Measurements from ENCODE around the gene CAMK1D. TPM values are rescaled to one million over a fixed set of nuclear protein-coding genes. Genes with fewer than 3 reads are reported as not detected.

Gene CAMK1D
- polyA plus RNA-seq, 1 of the 3 experiments (the other 2 are of a cell fraction), result 4.1 TPM

GRCh38 chr10:12364559-12364958 is 15.2 kb downstream of the CAMK1D start:
- TF ChIP-seq TEAD4 (IDR thresholded peaks at IDR 0.05; ENCODE audit: borderline replicate concordance, insufficient read depth) (no peak), SIN3A (IDR thresholded peaks at IDR 0.05; ENCODE audit: borderline replicate concordance, low read depth, low read length) (no peak), GABPA (IDR thresholded peaks at IDR 0.05; ENCODE audit: low read depth) (no peak), GATA2 (CRISPR knock-in tag; IDR thresholded peaks at IDR 0.05) (no peak), REST (IDR thresholded peaks at IDR 0.05; ENCODE audit: low read depth, low read length) (no peak), MEF2A (IDR thresholded peaks at IDR 0.05; ENCODE audit: borderline replicate concordance, low read depth) (no peak), CTCF (IDR thresholded peaks at IDR 0.05) (no peak), SMC3 (IDR thresholded peaks at IDR 0.05; ENCODE audit: low read depth, low read length) (no peak), IRF3 (IDR thresholded peaks at IDR 0.05; ENCODE audit: low read depth, low read length) (no peak), EZH2phosphoT487 (IDR thresholded peaks at IDR 0.05; ENCODE audit: borderline replicate concordance, low read depth) (no peak), FOXM1 (IDR thresholded peaks at IDR 0.05; ENCODE audit: low read depth) (no peak), USF2 (IDR thresholded peaks at IDR 0.05; ENCODE audit: borderline replicate concordance, low read depth, low read length) (no peak), TAF1 (IDR thresholded peaks at IDR 0.05; ENCODE audit: borderline replicate concordance, low read depth, low read length) (no peak), TCF12 (IDR thresholded peaks at IDR 0.05) (no peak), USF1 (IDR thresholded peaks at IDR 0.05; ENCODE audit: borderline replicate concordance, low read depth) (no peak), CHD2 (IDR thresholded peaks at IDR 0.05; ENCODE audit: low read length, partially characterized antibody) (no peak), RXRA (IDR thresholded peaks at IDR 0.05; ENCODE audit: borderline replicate concordance, low read depth) (no peak), YY1 (IDR thresholded peaks at IDR 0.05; ENCODE audit: low read depth) (no peak)
- Histone ChIP-seq H3K36me3 (replicated peaks in 1 of 2; ENCODE audit: control insufficient read depth in 1 of 2, insufficient read depth in 2 of 2, low read length in 1 of 2) (no peaks in the 10 kb centered on the region), H3K4me3 (ENCODE audit: low read depth in 2 of 2, low read length in 1 of 2) (no peak overlapping the region), H2AFZ (ENCODE audit: low read depth) (no peak overlapping the region), H3F3A (replicated peaks; ENCODE audit: insufficient read depth) (no peaks in the 10 kb centered on the region), H4K20me1 (ENCODE audit: insufficient read depth) (no peaks in the 10 kb centered on the region), H3K4me1 (ENCODE audit: control insufficient read depth in 1 of 2, insufficient read depth in 2 of 2, low read depth in 1 of 2, low read length in 1 of 2) (no peaks in the 10 kb centered on the region; a peak in 1 of 4 replicates), H3K27ac (ENCODE audit: low read depth in 2 of 2, low read length in 1 of 2) (no peak overlapping the region), H3K27me3 (ENCODE audit: insufficient read depth) (no peaks in the 10 kb centered on the region), H3K79me2 (ENCODE audit: insufficient read depth) (no peaks in the 10 kb centered on the region), H3K9me3 (no peaks in the 10 kb centered on the region), H3K4me2 (no peak overlapping the region), H3K9me2 (no peaks in the 10 kb centered on the region), H3K9ac (no peak overlapping the region)
- ChIA-PET CTCF (interaction anchor here (2.0 kb wide), 1 partner anchor 100 kb away, joined by 5 read pairs; no protein-coding TSS in a partner anchor), POLR2A (interaction anchor here (0.6 kb wide), 1 partner anchor 9 kb away, joined by 4 read pairs; no protein-coding TSS in a partner anchor)
- 91% methylated on average over 3 of the region's 3 CpGs for WGBS (ENCODE audit: low lambda C conversion rate)
- DNase-seq, result no peak

All from SK-N-SH (cell line).